Endothelial cell (in vitro differentiated cells): ENCODE measurements around the gene KCNE4. TPM values are rescaled to one million over a fixed set of nuclear protein-coding genes. Genes with fewer than 3 reads are reported as not detected.

ENCODE experiments used
- DNase-seq: peaks from one replicate; pipeline ENCODE4 v3.0.0; 2021; ENCODE audit warnings: low spot score
- H3K27ac Mint-ChIP-seq: one replicate; pipeline ENCODE4 v1.8.0; 2021; ENCODE audit warnings: mixed read lengths, inconsistent platforms; ENCODE audit not compliant: unreplicated experiment
- H3K27me3 Mint-ChIP-seq: one replicate; pipeline ENCODE4 v1.8.0; 2021; ENCODE audit warnings: mild to moderate bottlenecking, moderate library complexity, mixed read lengths, inconsistent platforms; ENCODE audit not compliant: unreplicated experiment
- H3K36me3 Mint-ChIP-seq: one replicate; pipeline ENCODE4 v1.8.0; 2021; ENCODE audit warnings: mild to moderate bottlenecking, low read depth, mixed read lengths, inconsistent platforms; ENCODE audit not compliant: unreplicated experiment
- H3K4me1 Mint-ChIP-seq: one replicate; pipeline ENCODE4 v1.8.0; 2021; ENCODE audit warnings: mild to moderate bottlenecking, mixed read lengths, inconsistent platforms; ENCODE audit not compliant: unreplicated experiment
- H3K4me3 Mint-ChIP-seq: one replicate; pipeline ENCODE4 v1.8.0; 2021; ENCODE audit warnings: mild to moderate bottlenecking, mixed read lengths, inconsistent platforms; ENCODE audit not compliant: unreplicated experiment
- H3K9me3 Mint-ChIP-seq: one replicate; pipeline ENCODE4 v1.8.0; 2021; ENCODE audit warnings: mixed read lengths, inconsistent platforms; ENCODE audit not compliant: unreplicated experiment
- total RNA-seq: library from RNA; stranded (reverse); fragmentation: NEBNext Ultra II Directional; extraction: Animal tissue kit (Norgen Biotek cat#: 25700); gene quantifications from one replicate; pipeline ENCODE4 v1.2.1, GENCODE V29; 2021; ENCODE audit not compliant: unreplicated experiment
- TF ChIP-seq, protein P1 (sequence below): fragments of 200-600 bp; sonication (generic); IDR thresholded peaks from one replicate; pipeline ENCODE4 v1.5.0; 2021; ENCODE audit warnings: antibody characterized with exemption; ENCODE audit not compliant: unreplicated experiment

KCNE4 gene
- total RNA-seq, 1 donor from 2014 or later: 0.46 TPM

GRCh38 chr2:223081789-223082188, 29.8 kb downstream of the KCNE4 start:
- TF ChIP-seq, protein P1, sequence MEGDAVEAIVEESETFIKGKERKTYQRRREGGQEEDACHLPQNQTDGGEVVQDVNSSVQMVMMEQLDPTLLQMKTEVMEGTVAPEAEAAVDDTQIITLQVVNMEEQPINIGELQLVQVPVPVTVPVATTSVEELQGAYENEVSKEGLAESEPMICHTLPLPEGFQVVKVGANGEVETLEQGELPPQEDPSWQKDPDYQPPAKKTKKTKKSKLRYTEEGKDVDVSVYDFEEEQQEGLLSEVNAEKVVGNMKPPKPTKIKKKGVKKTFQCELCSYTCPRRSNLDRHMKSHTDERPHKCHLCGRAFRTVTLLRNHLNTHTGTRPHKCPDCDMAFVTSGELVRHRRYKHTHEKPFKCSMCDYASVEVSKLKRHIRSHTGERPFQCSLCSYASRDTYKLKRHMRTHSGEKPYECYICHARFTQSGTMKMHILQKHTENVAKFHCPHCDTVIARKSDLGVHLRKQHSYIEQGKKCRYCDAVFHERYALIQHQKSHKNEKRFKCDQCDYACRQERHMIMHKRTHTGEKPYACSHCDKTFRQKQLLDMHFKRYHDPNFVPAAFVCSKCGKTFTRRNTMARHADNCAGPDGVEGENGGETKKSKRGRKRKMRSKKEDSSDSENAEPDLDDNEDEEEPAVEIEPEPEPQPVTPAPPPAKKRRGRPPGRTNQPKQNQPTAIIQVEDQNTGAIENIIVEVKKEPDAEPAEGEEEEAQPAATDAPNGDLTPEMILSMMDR: no peak
- H3K4me1 Mint-ChIP-seq: peaks cover 3% of the 10 kb centered on the region
- no peak overlapping the region for H3K4me3 Mint-ChIP-seq
- H3K27ac Mint-ChIP-seq: no peak overlapping the region
- no peaks in the 10 kb centered on the region for H3K9me3 Mint-ChIP-seq
- no peaks in the 10 kb centered on the region for H3K36me3 Mint-ChIP-seq
- DNase-seq: no peak
- no peaks in the 10 kb centered on the region for H3K27me3 Mint-ChIP-seq

DNA sequence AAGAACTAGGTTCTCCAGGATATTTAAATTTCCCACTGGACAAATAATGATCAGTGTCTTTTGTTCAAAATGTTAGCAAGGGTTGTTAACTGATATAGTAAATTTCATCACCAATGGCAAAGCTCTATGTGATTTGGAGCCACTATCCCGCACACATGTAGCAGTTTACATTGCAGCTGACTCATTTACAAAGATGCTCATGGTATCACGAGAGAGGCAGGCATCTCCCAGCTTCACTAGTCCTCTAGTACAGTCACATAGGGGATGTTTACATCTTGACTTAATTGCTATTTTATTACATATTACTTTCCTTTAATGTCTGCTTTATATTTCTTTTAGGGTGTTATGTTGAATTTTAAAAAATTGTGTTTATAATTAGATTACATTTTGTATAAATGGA, 30.7 kb downstream of the KCNE4 start:
- H3K36me3 Mint-ChIP-seq: no peaks in the 10 kb centered on the region
- no peak overlapping the region for H3K27ac Mint-ChIP-seq
- H3K9me3 Mint-ChIP-seq: no peaks in the 10 kb centered on the region
- no peak overlapping the region for H3K4me3 Mint-ChIP-seq
- no peak for DNase-seq
- no peaks in the 10 kb centered on the region for H3K27me3 Mint-ChIP-seq
- TF ChIP-seq, protein P1: no peak
- peaks cover 3% of the 10 kb centered on the region for H3K4me1 Mint-ChIP-seq

DNA sequence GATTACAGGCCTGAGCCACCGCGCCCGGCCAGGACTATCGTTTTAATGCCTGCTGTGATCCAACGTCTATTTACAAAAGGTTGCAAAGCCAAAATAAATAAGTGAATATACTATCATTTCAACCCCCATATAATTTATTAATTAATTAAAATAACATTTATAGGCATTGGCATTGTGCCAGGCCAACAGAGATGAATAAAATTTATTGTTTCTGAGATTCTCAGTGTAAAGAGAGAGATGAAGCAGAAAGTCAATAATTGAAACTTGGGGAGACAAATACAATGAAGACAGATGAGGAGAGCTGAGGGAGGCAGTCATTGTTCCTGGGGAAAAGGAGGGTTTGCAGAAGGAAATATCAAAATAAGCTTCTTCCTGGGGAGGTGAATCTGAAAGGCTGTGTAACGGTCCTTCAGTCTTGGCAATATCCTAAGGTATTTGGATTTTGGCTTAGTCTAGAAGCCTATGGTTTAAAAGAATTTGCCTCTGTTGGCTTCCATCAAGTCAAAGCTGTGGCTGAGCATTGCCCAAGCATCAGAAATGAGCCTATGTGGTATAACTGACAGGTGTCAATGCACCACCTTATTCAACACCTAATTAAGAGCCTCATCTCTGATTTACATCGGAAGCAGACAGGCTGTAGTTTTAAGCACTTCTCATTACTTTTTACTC, 31.5 kb downstream of the KCNE4 start:
- Mint-ChIP-seq H3K4me3 (no peak overlapping the region), H3K27ac (no peak overlapping the region), H3K4me1 (peaks cover 3% of the 10 kb centered on the region), H3K27me3 (no peaks in the 10 kb centered on the region), H3K36me3 (no peaks in the 10 kb centered on the region), H3K9me3 (no peaks in the 10 kb centered on the region)
- no peak for DNase-seq
- TF ChIP-seq, protein P1: no peak

- Mint-ChIP-seq H3K36me3 (no peaks in the 10 kb centered on the region), H3K9me3 (no peaks in the 10 kb centered on the region), H3K27me3 (no peaks in the 10 kb centered on the region), H3K4me1 (peaks cover 3% of the 10 kb centered on the region), H3K27ac (no peak overlapping the region), H3K4me3 (no peak overlapping the region)
- TF ChIP-seq, protein P1: no peak
- DNase-seq: no peak
Observed at GRCh38 chr2:223084873-223085272, 32.9 kb downstream of the KCNE4 start.

DNA sequence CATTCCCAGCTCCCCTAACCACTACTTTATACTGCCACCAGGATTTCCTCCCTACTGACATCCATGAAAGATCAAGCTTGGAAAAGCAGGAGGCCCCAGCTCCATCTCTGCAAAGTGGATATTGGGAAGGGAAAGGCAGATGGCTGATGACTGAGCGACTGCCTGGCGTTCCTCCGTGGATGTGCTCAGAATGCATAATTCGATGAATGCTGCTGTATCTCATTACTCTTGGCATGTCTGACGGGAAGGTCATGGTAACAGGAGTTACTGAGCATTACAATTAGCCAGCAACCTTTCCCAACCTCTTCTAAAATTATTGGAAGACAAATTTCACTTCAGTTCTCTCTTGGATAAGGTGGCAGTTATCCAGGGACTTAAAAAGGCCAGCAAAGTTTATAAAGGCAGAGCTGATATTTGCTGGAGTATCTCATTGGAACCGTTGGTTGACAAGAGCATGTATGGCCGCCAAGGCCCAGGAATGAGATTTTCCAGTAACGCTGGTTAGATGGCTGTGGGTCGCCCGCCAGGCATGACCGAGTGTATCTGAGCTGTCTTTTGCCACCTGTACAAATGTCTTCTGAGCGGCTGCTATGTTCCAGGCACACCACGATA, 34.5 kb downstream of the KCNE4 start:
- Mint-ChIP-seq H3K27ac (no peak overlapping the region), H3K27me3 (no peaks in the 10 kb centered on the region), H3K36me3 (no peaks in the 10 kb centered on the region), H3K9me3 (no peaks in the 10 kb centered on the region), H3K4me3 (no peak overlapping the region), H3K4me1 (peaks cover 3% of the 10 kb centered on the region)
- DNase-seq: no peak
- TF ChIP-seq, protein P1: no peak
